Progenitor cell of endocrine pancreas (in vitro differentiated cells): ENCODE data around the gene SPAST. TPM values are rescaled to one million over a fixed set of nuclear protein-coding genes. Genes with fewer than 3 reads are reported as not detected.
A peak's percentile ranks its signal among the peaks of the same experiment; 100 is the strongest.

Experiments used
- DNase-seq: peaks from one replicate; pipeline ENCODE4 v3.0.0; 2021; ENCODE audit warnings: low spot score; ENCODE audit not compliant: unreplicated experiment
- H3K27ac Mint-ChIP-seq: 2 replicates; pipeline ENCODE4 v1.8.0; 2021; ENCODE audit warnings: mild to moderate bottlenecking, moderate library complexity, mixed read lengths
- H3K27me3 Mint-ChIP-seq: 2 replicates; pipeline ENCODE4 v1.8.0; 2021; ENCODE audit warnings: mixed read lengths
- H3K36me3 Mint-ChIP-seq: 2 replicates; pipeline ENCODE4 v1.8.0; 2022; ENCODE audit warnings: mixed read lengths; ENCODE audit not compliant: insufficient read depth
- H3K4me1 Mint-ChIP-seq: 2 replicates; pipeline ENCODE4 v1.8.0; 2021; ENCODE audit warnings: low read depth, mixed read lengths
- H3K4me3 Mint-ChIP-seq: 2 replicates; pipeline ENCODE4 v1.8.0; 2021; ENCODE audit warnings: low read depth, mild to moderate bottlenecking, moderate library complexity, mixed read lengths
- H3K9me3 Mint-ChIP-seq: 2 replicates; pipeline ENCODE4 v1.8.0; 2021; ENCODE audit warnings: low read depth, mixed read lengths
- CTCF ChIP-seq: fragments of 200-600 bp; sonication (generic); IDR thresholded peaks from one replicate; pipeline ENCODE4 v1.5.0; 2021; ENCODE audit warnings: antibody characterized with exemption, mild to moderate bottlenecking; ENCODE audit not compliant: unreplicated experiment
- total RNA-seq: library from RNA; stranded (reverse); gene quantifications from 2 replicates; pipeline ENCODE4 v1.2.1, GENCODE V29; 2021

The SPAST gene
- total RNA-seq, 1 donor from 2014 or later = 36.8 TPM

DNA sequence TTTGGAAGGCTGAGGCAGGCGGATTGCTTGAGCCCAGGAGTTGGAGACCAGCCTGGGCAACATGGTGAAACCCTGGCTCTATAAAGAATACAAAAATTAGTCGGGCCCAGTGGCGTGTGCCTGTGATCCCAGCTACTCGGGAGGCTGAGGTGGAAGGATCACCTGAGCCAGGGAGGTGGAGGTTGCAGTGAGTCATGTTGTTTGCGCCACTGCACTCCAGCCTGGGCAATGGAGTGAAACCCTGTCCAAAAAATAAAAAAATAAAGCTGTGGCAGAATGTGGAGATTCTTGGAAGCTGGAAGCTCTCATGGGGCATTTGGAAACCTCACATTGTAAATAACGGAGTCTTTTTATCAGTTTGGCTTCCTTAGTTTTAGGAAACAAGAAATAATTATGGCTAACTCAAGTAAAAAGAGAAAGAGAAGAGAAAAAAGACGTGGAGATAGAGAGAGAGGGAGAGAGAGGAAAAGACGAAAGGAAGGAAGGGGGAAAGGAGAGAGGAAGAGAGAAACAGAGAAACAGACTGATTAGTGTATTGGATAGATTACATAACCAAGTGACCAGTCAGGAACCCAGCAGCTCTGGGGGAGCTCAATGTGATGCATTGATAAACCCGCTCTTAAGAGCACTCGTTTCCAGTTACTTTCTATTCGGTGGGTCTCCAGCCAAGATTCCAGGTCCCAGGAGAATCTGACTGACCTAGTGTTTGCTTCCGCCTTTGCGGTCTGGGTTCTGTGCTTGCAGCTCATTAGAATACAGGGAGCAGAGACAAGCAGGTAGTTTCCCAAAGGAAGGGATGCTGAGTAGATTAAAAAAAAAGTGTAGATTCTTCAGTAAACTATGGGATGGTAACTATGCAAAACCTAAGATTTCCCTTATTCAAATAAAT lies 1.1 kb upstream of the SPAST start:
- Mint-ChIP-seq H3K27me3 (no peaks in the 10 kb centered on the region), H3K4me3 (peak overlapping the region; percentile 98), H3K36me3 (peaks cover 3% of the 10 kb centered on the region), H3K4me1 (peaks cover 11% of the 10 kb centered on the region), H3K27ac (peak overlapping the region; percentile 99), H3K9me3 (no peaks in the 10 kb centered on the region)
- DNase-seq = no peak
- TF ChIP-seq CTCF = no peak

DNA sequence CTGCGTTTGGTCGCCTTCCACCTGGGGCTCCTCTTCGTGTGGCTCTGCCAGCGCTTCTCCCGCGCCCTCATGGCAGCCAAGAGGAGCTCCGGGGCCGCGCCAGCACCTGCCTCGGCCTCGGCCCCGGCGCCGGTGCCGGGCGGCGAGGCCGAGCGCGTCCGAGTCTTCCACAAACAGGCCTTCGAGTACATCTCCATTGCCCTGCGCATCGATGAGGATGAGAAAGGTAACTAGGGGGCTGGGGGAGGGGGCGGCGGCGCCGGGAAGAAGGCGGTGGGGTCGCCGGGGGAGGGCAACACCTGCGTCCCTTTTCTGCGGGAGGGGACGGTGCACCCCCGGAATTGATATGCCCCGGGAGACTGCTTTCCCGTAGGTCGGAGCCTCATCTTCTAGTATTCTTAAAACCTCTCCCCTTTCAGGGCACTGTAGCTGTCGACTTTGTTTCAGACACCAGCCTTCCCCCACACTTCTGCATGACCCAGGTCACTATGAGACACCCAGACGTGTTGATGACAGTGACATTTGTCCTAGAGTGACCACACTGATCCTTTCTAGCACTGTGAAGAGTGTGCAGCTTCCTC lies 755 bp downstream of the SPAST start:
- peak overlapping the region; percentile 98 for H3K4me3 Mint-ChIP-seq
- H3K36me3 Mint-ChIP-seq = peaks cover 3% of the 10 kb centered on the region
- no peaks in the 10 kb centered on the region for H3K9me3 Mint-ChIP-seq
- TF ChIP-seq CTCF = no peak
- H3K27ac Mint-ChIP-seq = peak overlapping the region; percentile 92
- no peaks in the 10 kb centered on the region for H3K27me3 Mint-ChIP-seq
- no peak for DNase-seq
- peaks cover 11% of the 10 kb centered on the region for H3K4me1 Mint-ChIP-seq

DNA sequence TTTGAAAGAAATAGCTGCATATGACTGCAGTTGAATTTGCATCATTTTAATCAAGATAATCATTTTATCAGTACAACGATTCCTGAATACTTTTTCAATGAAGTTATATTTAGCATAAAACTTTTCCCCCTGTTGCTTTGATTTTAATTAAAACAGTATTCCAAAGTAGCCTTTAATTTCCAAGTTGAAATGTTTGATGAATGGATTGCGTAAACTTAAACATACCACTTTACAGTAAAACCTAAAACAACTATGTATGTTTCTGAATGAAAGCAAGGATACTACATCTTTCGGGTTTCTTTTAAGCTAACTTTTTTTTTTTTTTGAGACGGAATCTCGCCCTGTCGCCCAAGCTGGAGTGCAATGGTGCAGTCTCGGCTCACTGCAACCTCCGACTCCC lies 1.4 kb downstream of the SPAST start:
- Mint-ChIP-seq H3K27me3 (no peaks in the 10 kb centered on the region), H3K36me3 (peaks cover 3% of the 10 kb centered on the region), H3K27ac (peak overlapping the region; percentile 92), H3K4me1 (peaks cover 11% of the 10 kb centered on the region), H3K4me3 (peak overlapping the region; percentile 98), H3K9me3 (no peaks in the 10 kb centered on the region)
- TF ChIP-seq CTCF = no peak
- DNase-seq = no peak

DNA sequence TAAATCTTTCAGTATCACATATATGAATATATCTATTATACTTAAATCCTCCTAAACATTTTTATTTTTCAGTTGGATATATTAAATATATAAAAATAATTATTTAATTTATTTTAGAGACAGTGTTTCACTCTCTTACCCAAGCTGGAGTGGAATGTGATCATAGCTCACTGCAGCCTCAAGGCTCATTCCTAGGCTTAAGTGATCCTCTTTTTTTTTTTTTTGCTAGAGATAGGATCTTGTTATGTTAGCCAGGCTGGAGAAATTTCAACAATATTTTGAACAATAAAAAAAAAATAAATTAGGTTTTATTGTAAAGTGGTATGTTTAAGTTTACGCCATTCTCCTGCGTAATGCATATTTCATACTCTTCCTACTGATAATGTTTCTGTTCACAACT lies 4.2 kb downstream of the SPAST start:
- no peak overlapping the region for H3K4me3 Mint-ChIP-seq

DNA sequence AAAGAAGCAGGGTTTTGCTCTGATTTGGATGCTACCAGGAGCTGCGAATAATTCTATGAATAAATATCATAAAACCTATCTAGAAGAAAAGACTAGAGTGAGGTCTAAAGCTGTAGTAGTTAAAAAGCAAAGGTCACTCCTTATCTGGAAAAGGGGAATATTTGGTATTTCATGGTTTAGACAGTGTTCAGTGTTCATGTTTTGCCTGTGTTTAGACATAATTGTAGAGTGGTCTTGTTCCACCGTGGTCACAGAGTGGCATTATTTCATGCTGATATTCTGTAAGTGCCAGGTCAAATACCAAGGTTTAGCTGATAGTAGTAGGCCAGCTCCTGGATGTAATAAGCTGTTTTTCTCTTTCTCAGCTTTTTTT lies 10.8 kb downstream of the SPAST start:
- TF ChIP-seq CTCF = no peak
- peaks cover 1% of the 10 kb centered on the region for H3K4me1 Mint-ChIP-seq
- DNase-seq = no peak
- no peaks in the 10 kb centered on the region for H3K9me3 Mint-ChIP-seq
- H3K27me3 Mint-ChIP-seq = no peaks in the 10 kb centered on the region
- no peak overlapping the region for H3K4me3 Mint-ChIP-seq
- peaks cover 10% of the 10 kb centered on the region for H3K36me3 Mint-ChIP-seq
- no peak overlapping the region for H3K27ac Mint-ChIP-seq

More for the DNA sequence above, 4.2 kb downstream of the SPAST start:
- no peaks in the 10 kb centered on the region for H3K9me3 Mint-ChIP-seq
- H3K4me1 Mint-ChIP-seq = peaks cover 8% of the 10 kb centered on the region
- DNase-seq = no peak
- TF ChIP-seq CTCF = no peak
- no peaks in the 10 kb centered on the region for H3K27me3 Mint-ChIP-seq
- peaks cover 11% of the 10 kb centered on the region for H3K36me3 Mint-ChIP-seq
- H3K27ac Mint-ChIP-seq = no peak overlapping the region
